Endothelial cell (in vitro differentiated cells): ENCODE measurements around the gene PPP1R1B. TPM values are rescaled to one million over a fixed set of nuclear protein-coding genes. Genes with fewer than 3 reads are reported as not detected.

Experiments used
- DNase-seq: peaks from one replicate; pipeline ENCODE4 v3.0.0; 2021; ENCODE audit warnings: low spot score
- H3K27ac Mint-ChIP-seq: one replicate; pipeline ENCODE4 v1.8.0; 2021; ENCODE audit warnings: mixed read lengths, inconsistent platforms; ENCODE audit not compliant: unreplicated experiment
- H3K27me3 Mint-ChIP-seq: one replicate; pipeline ENCODE4 v1.8.0; 2021; ENCODE audit warnings: mild to moderate bottlenecking, moderate library complexity, mixed read lengths, inconsistent platforms; ENCODE audit not compliant: unreplicated experiment
- H3K36me3 Mint-ChIP-seq: one replicate; pipeline ENCODE4 v1.8.0; 2021; ENCODE audit warnings: mild to moderate bottlenecking, low read depth, mixed read lengths, inconsistent platforms; ENCODE audit not compliant: unreplicated experiment
- H3K4me1 Mint-ChIP-seq: one replicate; pipeline ENCODE4 v1.8.0; 2021; ENCODE audit warnings: mild to moderate bottlenecking, mixed read lengths, inconsistent platforms; ENCODE audit not compliant: unreplicated experiment
- H3K4me3 Mint-ChIP-seq: one replicate; pipeline ENCODE4 v1.8.0; 2021; ENCODE audit warnings: mild to moderate bottlenecking, mixed read lengths, inconsistent platforms; ENCODE audit not compliant: unreplicated experiment
- H3K9me3 Mint-ChIP-seq: one replicate; pipeline ENCODE4 v1.8.0; 2021; ENCODE audit warnings: mixed read lengths, inconsistent platforms; ENCODE audit not compliant: unreplicated experiment
- CTCF ChIP-seq: fragments of 200-600 bp; sonication (generic); IDR thresholded peaks from one replicate; pipeline ENCODE4 v1.5.0; 2021; ENCODE audit warnings: antibody characterized with exemption; ENCODE audit not compliant: unreplicated experiment
- total RNA-seq: library from RNA; stranded (reverse); fragmentation: NEBNext Ultra II Directional; extraction: Animal tissue kit (Norgen Biotek cat#: 25700); gene quantifications from one replicate; pipeline ENCODE4 v1.2.1, GENCODE V29; 2021; ENCODE audit not compliant: unreplicated experiment

Gene PPP1R1B
- total RNA-seq, 1 donor from 2014 or later = not detected

GRCh38 chr17:39650121-39650579 is 23.4 kb downstream of the PPP1R1B start:
- H3K36me3 Mint-ChIP-seq = peaks cover 4% of the 10 kb centered on the region
- H3K27me3 Mint-ChIP-seq = peaks cover 4% of the 10 kb centered on the region
- peak overlapping the region; percentile 29 for H3K4me3 Mint-ChIP-seq
- no peak for TF ChIP-seq CTCF
- no peaks in the 10 kb centered on the region for H3K9me3 Mint-ChIP-seq
- H3K27ac Mint-ChIP-seq = no peak overlapping the region
- peaks cover 31% of the 10 kb centered on the region for H3K4me1 Mint-ChIP-seq
- DNase-seq = no peak

GRCh38 chr17:39651923-39652586 is 25.3 kb downstream of the PPP1R1B start:
- Mint-ChIP-seq H3K27ac (peak overlapping the region; percentile 82), H3K4me1 (peaks cover 29% of the 10 kb centered on the region), H3K9me3 (no peaks in the 10 kb centered on the region), H3K4me3 (peak overlapping the region; percentile 73), H3K27me3 (peaks cover 7% of the 10 kb centered on the region), H3K36me3 (peaks cover 9% of the 10 kb centered on the region)
- no peak for DNase-seq
- no peak for TF ChIP-seq CTCF

GRCh38 chr17:39652587-39653315 is 26.0 kb downstream of the PPP1R1B start:
- Mint-ChIP-seq H3K27ac (peak overlapping the region; percentile 82), H3K9me3 (no peaks in the 10 kb centered on the region), H3K4me1 (peaks cover 29% of the 10 kb centered on the region), H3K4me3 (peak overlapping the region; percentile 73), H3K36me3 (peaks cover 9% of the 10 kb centered on the region), H3K27me3 (peaks cover 7% of the 10 kb centered on the region)
- TF ChIP-seq CTCF = no peak
- DNase-seq = no peak

GRCh38 chr17:39653316-39653661 is 26.5 kb downstream of the PPP1R1B start:
- Mint-ChIP-seq H3K4me3 (no peak overlapping the region), H3K4me1 (peaks cover 29% of the 10 kb centered on the region), H3K36me3 (peaks cover 9% of the 10 kb centered on the region), H3K27me3 (peaks cover 7% of the 10 kb centered on the region), H3K9me3 (no peaks in the 10 kb centered on the region), H3K27ac (no peak overlapping the region)
- no peak for DNase-seq
- no peak for TF ChIP-seq CTCF
